HG03196 (cell line): ENCODE measurements around the gene ZNF335.
A peak's percentile ranks its signal among the peaks of the same experiment; 100 is the strongest.
"Not testable (repeated sequence)": the region's sequence is repeated elsewhere in the genome, so short reads cannot be mapped to it uniquely, and the experiment has no call there.

Experiments used
- ATAC-seq: cut with Tn5 transposase; IDR thresholded peaks from one replicate; pipeline ENCODE4 v1.9.1; 2021; ENCODE audit not compliant: unreplicated experiment

The ZNF335 gene

GRCh38 chr20:45972500-45973183, 639 bp upstream of the ZNF335 start:
- ATAC-seq = no peak

DNA sequence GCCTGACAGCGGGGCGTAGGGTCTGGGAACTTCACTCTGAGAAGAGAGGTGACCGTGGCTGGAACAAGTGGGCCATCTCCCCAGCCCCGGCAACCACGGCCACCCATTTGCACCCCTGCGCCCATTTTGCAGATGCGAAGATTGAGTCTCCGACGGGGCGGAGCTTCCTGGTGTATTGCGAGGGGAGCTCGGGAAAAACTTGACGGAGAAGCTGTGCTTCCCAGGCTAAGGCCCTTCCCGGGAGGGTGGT, 653 bp downstream of the ZNF335 start:
- ATAC-seq = peak; percentile 9

GRCh38 chr20:45970646-45971424, 1.2 kb downstream of the ZNF335 start:
- peak; percentile 13 for ATAC-seq

DNA sequence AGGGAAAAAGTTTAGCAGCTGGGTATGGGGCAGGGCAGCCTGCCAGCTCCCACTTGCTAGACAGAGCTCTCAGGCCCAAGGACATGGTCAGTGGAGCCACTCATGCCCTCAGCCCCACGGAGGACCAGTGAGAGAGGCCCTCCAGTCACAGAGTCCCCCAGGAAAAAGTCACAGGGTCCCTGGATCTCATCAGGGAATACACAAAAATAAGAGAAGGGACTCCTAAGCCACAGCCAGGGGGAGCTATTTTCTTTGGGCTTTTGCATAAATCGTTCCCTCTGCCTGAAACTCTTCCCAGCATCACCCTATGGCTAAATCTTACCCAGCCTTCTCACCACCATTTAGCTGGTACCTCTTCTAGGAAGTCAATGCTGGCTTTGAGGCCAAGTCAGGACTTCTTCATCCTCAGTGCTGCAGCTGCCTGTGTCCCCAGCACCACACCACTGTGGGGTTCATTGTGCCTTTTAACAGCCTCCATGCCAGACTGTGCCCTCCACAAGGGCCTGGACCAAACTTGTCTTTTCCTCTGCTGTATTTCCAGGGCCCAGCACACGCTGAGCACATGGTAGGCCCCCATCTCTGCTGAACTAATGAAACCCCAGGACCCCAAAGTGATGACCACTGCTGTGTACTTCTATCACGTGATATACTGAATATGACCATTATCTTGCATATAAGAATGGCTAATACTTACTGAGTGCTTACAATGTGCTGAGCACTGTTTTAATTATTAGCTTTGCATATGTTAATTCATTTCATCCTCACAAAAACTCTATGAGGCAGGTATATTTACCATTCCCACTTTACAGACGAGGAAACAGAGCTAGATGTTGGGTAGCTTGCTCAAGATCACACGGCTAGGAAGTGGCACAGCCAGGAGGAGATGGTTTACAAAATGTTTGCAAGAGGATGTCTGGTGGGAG, 2.0 kb downstream of the ZNF335 start:
- no peak for ATAC-seq

DNA sequence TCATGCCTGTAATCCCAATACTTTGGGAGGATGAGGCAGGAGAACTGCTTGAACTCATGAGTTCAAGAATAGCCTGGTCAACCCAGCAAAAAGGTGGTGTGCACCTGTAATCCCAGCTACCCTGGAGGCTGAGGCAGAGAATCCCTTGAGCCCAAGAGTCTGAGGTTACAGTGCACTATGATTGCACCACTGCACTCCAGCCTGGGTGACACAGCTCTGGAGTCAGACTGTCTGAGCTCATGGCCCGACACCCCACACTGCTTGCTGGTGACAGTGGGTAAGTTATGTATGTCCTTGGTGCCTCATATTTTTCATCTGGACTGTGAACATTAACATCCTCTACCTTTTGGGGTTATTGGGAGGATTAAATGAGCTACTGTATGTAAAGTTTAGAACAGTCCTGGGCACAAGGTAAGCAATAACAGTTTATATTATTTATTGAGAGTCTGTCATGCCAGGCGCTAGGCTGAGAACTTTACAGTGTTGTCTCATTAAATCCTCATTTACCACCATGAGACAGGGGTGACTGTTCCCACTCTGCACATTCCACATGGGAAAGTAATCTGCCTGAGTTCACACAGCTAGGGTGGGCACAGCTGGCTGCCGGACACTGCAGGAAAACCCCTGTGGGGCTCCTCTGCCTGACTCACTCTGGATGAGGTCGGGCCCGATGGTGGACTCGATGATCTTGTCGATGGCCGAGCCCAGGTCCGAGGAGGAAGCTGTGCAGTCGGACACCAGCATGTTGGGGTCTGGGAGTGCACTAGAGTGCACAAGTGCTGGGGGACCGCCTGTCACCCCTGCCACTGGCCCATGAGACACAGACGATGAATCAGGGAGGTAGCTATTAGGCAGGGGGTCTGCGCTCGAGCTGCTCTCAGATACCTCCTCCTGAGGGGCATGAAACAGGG, 2.9 kb downstream of the ZNF335 start:
- no peak for ATAC-seq

GRCh38 chr20:45968081-45968671, 3.8 kb downstream of the ZNF335 start:
- ATAC-seq = no peak

DNA sequence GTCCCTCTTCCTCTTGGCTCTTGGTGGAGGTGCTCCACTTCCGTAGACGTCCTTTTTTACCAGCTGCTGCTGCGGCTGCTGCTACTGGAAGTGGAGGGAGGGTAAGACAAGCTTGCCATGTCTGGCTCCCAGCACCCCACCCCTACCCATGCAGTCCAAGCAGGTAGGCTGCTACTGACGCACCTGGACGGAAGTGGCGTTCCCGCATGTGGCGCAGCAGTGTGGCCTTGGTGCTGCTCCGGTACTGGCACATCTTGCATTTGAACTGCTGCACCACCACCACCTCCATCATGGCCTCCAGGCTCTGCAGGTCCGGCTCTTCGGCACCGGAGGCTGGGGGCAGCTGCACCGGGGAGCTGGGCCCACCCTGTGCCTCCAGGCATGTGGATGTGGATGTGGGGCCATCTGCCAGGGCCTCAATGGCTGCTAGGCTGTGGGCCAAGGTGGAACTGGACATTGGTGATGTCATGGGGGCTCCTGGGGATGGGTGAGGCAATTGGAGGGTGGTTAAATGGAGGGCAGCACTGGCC, 4.4 kb downstream of the ZNF335 start:
- ATAC-seq = no peak

- no peak for ATAC-seq
Measured at GRCh38 chr20:45965169-45966002, 6.6 kb downstream of the ZNF335 start.

DNA sequence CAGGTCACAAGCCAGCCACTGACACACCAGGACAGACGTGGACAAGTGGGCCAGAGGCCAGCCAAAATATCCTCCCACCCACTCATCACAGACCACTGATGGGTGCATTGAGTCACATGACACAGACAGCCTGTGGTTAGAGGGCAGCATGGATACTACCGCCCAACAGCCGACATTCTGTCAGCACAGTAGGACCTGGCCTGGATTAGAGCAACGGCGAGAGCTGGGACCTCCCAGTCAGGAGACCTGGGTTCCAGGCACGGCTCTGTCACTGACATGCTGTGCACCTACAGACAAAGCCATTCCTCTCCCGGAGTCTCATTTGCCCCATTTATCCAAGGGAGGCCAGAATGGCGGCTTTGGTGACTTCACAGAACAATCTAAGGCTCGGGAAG, 8.0 kb downstream of the ZNF335 start:
- no peak for ATAC-seq

GRCh38 chr20:45963059-45964005, 8.7 kb downstream of the ZNF335 start:
- no peak for ATAC-seq

DNA sequence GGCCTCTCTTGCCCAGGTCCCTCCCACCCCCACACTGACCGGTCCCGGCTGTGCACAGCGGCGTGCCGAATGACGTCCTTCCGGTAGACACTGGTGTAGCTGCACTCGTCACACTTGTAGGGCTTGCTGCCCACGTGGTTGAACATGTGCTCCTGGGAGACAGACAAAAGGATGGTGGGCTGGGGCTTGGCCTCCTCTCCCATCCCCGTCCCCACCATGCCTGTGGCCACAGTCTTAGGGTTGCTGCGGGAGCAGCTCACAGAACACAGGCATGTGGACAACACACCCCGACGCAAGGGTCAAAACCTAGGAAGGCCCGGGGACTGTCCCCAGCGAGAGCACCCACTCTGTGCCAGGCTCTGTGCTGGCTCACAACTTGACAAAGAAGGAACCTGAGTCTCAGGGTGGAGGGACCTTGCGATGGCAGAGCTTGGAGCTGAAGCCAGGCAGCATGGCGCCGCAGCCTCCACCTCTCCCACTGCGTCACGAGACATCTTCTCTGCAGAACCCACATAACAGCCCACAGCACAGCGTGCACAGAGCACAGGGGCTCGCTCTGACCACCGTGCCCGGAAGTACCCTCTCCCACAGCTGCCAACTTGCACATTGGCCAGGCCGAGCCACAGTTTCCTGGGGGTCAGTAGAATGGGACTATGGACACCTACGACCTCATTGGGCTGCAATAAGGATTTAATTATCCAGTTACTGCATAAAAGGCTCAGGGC, 9.8 kb downstream of the ZNF335 start:
- no peak for ATAC-seq

DNA sequence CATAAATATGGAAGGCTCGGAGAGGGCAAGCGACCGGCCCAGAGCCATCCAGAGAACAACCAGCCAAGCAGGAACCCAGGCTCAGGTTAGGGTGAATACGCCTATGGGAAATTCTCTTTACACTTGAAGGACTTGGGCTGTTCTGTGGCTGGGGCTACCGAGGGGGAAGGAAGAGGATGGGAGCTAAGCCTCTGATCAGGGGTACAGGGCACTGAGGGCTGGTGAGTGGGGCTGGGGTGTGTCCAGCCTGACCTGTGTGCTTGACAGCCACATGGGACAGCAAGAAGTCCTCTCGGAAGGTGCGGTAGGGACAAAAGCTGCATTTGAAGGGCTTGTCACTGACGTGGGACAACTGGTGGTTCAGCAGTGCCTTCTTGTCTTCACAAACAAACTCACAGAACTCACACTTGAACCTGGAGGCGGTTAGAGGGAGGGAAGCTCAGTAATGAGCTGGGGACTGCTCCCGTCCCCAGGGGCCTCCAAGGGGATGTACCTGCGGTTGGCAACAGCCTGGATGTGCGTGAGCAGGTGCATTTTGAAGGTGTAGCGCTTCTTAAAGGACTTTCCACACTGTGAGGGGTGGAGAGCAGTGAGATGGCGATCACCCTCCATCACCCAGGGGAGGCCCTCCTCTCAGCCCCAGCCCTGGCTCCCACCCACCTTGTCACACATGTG, 11.9 kb downstream of the ZNF335 start:
- ATAC-seq = no peak

DNA sequence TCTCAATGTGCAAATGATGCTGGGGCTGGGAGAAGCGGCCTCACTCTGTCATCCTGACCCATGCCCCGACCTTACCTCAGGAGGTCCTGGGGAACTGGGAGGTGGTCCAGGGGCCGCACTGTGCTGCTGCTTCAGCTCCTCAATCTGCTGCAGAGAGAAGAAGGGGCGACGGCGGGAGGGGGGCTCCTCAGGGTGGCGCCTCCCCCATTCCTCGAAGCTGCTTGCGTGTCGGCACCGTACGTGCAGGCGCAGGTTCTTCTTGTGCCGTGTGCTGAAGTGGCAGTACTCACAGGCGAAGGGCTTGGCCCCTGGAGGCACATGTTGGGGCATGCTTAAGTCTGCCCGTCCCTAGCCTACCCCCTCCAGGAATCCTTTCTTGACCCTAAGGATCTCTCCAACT, 12.9 kb downstream of the ZNF335 start:
- no peak for ATAC-seq

DNA sequence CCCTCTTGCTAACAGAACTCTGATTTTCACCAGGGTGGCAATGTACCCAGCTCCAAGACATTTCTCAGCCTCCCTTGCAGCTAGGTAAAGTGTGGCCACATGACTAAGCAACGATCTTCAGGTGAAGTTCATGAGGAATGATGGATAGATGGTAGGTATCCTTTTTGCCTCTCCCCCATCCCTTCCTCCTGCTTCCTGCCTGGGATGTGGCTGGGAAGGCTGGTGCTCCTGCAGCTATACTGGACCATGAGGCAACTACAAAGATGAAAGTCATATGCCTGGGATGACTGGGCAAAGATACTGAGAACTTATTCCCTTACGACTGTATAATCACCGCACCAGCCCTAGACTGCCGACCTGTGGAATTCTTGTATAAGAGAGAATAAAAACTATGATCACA, 13.4 kb downstream of the ZNF335 start:
- ATAC-seq = no peak

DNA sequence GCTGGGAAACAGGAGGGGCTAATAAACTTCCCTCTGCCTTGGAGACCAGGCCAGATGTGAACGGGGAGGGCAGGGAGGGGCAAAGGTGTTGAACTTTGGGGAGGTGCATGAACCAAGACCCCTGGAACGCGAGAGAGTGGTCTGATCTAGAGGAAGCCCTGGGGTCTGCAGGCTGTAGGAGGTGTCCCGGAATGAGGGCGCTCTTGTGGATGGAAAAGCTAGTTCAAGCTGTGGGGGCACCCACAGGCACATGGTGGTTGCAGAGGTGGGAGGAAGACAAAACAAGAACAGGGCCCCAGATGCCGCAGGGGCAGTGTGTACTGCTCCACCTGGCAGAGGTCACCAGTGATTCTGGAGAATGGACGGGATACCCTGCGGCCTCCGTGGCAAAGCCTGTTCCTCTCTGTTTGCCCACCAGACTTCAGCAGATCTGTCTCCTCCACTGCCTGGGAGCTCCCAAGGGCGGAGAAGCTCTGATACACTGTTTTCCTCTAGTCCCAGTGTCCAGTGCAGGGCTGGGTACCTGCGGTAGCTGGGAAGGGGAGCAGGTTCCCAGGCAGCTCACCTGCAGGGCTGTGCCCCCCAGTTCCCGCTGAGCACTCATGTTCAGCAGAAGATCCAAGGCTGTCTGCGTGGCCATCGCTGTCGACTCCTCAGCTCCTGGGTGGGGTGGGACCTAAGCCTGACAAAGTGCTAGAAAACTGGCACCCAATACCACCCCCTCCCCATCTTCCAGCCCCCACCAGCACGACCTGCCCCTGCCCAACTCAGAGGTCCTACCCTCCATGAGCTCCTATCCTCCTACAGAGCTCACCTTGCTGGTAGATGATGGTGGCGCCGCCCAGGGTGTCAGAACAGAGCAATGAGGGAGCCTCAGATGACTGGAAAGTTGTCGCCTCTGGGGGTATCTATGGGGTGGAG, 14.7 kb downstream of the ZNF335 start:
- ATAC-seq = no peak

- ATAC-seq = not testable (repeated sequence)
Measured at GRCh38 chr20:45956326-45956725, 15.7 kb downstream of the ZNF335 start.
